ENCODE data around the gene SMIM24. TPM values are rescaled to one million over a fixed set of nuclear protein-coding genes. Genes with fewer than 3 reads are reported as not detected.
A peak's percentile ranks its signal among the peaks of the same experiment; 100 is the strongest.

Gene SMIM24
- total and polyA plus RNA-seq, 9 of the 15 experiments (the other 6 are each of a cell fraction or from before 2014, with no cell fraction given) = 0.45 to 12.3 (median 1.4) TPM; not detected in 1

- no peak for TF ChIP-seq HINFP (tag; conservative IDR thresholded peaks at IDR 0.05; ENCODE audit: low read depth)
These were observed 12.7 kb downstream of the SMIM24 start (continued) for GRCh38 chr19:3467437-3468198.

- no TSS peak for BruUV-seq (replicated peaks)
- FAIRE-seq = no peak
- peaks cover 0 to 32% of the 10 kb centered on the region in 2 experiments; a peak in 2 of 5 replicates for H3K4me1 ChIP-seq (replicated peaks in 1 of 2; ENCODE audit: control insufficient read depth in 2 of 2, insufficient read depth in 2 of 2, low read length in 2 of 2)
- ATAC-seq = no peak
- H3K9me3 ChIP-seq (replicated peaks; ENCODE audit: control insufficient read depth, insufficient read depth, low read depth, low read length) = peaks cover 7% of the 10 kb centered on the region
- intact Hi-C loops (cut with micrococcal nuclease) = no loop called here
- peaks cover 17% of the 10 kb centered on the region; the same call in 1 of the 3 replicates for H3K36me3 ChIP-seq (ENCODE audit: control insufficient read depth, insufficient read depth, low read length)
- ChIA-PET POLR2A (no interaction called here), CTCF (ENCODE audit: low intra/inter-chr PET ratio) (no interaction called here)
- 90% methylated on average over 8 of the region's 9 CpGs for WGBS (ENCODE audit: insufficient coverage, low coverage, missing lambda C conversion rate)
- no peaks in the 10 kb centered on the region for H3K27me3 ChIP-seq (ENCODE audit: control insufficient read depth in 2 of 2, insufficient read depth in 2 of 2, low read length in 2 of 2)
- no peaks in the 10 kb centered on the region for H4K20me1 ChIP-seq (replicated peaks; ENCODE audit: control insufficient read depth, insufficient read depth, low read length)
- H3K4me2 ChIP-seq (ENCODE audit: insufficient read depth, low read length) = no peak overlapping the region
- H3K9ac ChIP-seq (ENCODE audit: insufficient read depth in 1 of 2, low read depth in 2 of 2, low read length in 2 of 2) = no peak overlapping the region
- peak in 1 of 4 experiments; percentile 13 for DNase-seq (ENCODE audit: extremely low read depth in 1 of 4, low spot score in 3 of 4)
- no peak overlapping the region for H3K27ac ChIP-seq (ENCODE audit: extremely low read depth, low read depth, low read length)
- H3K79me2 ChIP-seq (ENCODE audit: control insufficient read depth, insufficient read depth, low read length) = no peaks in the 10 kb centered on the region
- in situ Hi-C loops (cut with MboI) = no loop called here
- H3K4me3 ChIP-seq = no peak overlapping the region
- H3K9me1 ChIP-seq (ENCODE audit: control insufficient read depth, insufficient read depth, low read length) = no peaks in the 10 kb centered on the region
- no peak overlapping the region for H2AFZ ChIP-seq (ENCODE audit: low read depth, low read length)
- TF ChIP-seq MYNN (IDR thresholded peaks at IDR 0.05) (0 out of 2 replicates have a peak, but pooled peaks have one; percentile 26), MYNN (CRISPR knock-in tag; IDR thresholded peaks at IDR 0.05) (no peak), SMAD2 (IDR thresholded peaks at IDR 0.05; ENCODE audit: low read depth, low read length) (no peak), POLR2G (IDR thresholded peaks at IDR 0.05; ENCODE audit: low read depth, low read length) (0 out of 2 replicates have a peak, but pooled peaks have one; percentile 37), RBM22 (IDR thresholded peaks at IDR 0.05; ENCODE audit: low read depth, low read length, poor library complexity, severe bottlenecking) (peak; percentile 38), ZNF592 (IDR thresholded peaks at IDR 0.05) (no peak), CBX1 (IDR thresholded peaks at IDR 0.05; ENCODE audit: low read depth) (0 out of 2 replicates have a peak, but pooled peaks have one; percentile 12)
These were observed 13.7 kb downstream of the SMIM24 start for GRCh38 chr19:3466635-3467034.
